ENCODE results near the gene GAB1. TPM values are rescaled to one million over a fixed set of nuclear protein-coding genes. Genes with fewer than 3 reads are reported as not detected.

GAB1 gene
- total RNA-seq, 2 donors from 2014 or later: 28.3 to 33.3 TPM

DNA sequence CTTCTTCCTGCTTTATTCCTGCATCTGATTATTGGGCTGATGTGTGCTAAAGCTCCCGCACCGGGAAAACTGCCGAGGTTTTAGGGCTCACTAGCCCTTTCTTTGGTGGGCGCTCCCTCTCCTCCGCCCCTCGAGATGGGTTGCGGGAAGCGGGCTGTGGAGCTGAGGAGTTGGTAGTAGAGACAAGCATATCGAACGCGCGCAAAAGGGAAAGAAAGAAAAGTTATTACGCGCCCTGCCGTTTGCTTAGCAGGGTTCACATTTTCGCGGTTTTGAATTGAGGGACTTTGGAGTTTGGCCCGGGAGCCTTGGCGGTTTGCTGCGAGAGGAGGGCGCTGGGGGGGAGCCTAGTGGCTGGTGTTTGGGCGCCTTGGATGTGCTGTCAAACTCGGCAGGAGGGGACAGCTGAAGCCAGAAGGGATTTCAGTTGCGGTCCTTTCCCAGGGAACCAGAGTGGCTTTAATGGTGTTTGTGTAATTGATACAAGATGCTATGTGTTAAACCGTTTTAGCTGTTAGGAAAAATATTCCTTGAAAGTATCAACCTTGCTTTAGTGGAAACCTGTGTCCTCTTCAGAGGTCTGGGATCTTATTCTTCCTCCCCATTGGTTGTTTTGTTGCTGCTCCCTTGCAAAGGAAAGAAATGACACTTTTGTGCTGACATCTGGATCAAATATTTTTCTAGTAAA, 1.1 kb downstream of the GAB1 start:
- WGBS, 2 experiments (ENCODE audit: insufficient coverage in 1 of 2, insufficient read length in 1 of 2): 1 to 5% methylated on average over 4 to 25 of the region's 25 CpGs
- peaks cover 3% of the 10 kb centered on the region for H3K36me3 Mint-ChIP-seq (ENCODE audit: low read depth)
- peak; percentile 75 for DNase-seq
- no peaks in the 10 kb centered on the region for H3K9me3 ChIP-seq (ENCODE audit: control insufficient read depth, low read length)
- H3K9me3 Mint-ChIP-seq: no peaks in the 10 kb centered on the region
- H3K27ac Mint-ChIP-seq: peak overlapping the region; percentile 74
- H3K4me3 ChIP-seq (ENCODE audit: low read length): peak overlapping the region; percentile 94
- H3K9ac ChIP-seq (ENCODE audit: extremely low read depth, low read length, poor library complexity, severe bottlenecking): peak overlapping the region; percentile 80
- H3K36me3 ChIP-seq (ENCODE audit: control insufficient read depth, insufficient read depth, low read length): no peaks in the 10 kb centered on the region
- H3K27me3 Mint-ChIP-seq (ENCODE audit: insufficient read depth): no peaks in the 10 kb centered on the region
- TF ChIP-seq, protein P1, sequence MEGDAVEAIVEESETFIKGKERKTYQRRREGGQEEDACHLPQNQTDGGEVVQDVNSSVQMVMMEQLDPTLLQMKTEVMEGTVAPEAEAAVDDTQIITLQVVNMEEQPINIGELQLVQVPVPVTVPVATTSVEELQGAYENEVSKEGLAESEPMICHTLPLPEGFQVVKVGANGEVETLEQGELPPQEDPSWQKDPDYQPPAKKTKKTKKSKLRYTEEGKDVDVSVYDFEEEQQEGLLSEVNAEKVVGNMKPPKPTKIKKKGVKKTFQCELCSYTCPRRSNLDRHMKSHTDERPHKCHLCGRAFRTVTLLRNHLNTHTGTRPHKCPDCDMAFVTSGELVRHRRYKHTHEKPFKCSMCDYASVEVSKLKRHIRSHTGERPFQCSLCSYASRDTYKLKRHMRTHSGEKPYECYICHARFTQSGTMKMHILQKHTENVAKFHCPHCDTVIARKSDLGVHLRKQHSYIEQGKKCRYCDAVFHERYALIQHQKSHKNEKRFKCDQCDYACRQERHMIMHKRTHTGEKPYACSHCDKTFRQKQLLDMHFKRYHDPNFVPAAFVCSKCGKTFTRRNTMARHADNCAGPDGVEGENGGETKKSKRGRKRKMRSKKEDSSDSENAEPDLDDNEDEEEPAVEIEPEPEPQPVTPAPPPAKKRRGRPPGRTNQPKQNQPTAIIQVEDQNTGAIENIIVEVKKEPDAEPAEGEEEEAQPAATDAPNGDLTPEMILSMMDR (conservative IDR thresholded peaks at IDR 0.05): no peak
- H3K4me1 ChIP-seq (ENCODE audit: control insufficient read depth, insufficient read depth, low read length): no peaks in the 10 kb centered on the region
- H3K27ac ChIP-seq (ENCODE audit: low read depth, low read length): peak overlapping the region; percentile 79
- peak overlapping the region; percentile 81 for H3K4me3 Mint-ChIP-seq
- peaks cover 13% of the 10 kb centered on the region for H3K4me1 Mint-ChIP-seq
- H3K27me3 ChIP-seq (ENCODE audit: control insufficient read depth, insufficient read depth, low read length, poor library complexity, severe bottlenecking): no peaks in the 10 kb centered on the region

DNA sequence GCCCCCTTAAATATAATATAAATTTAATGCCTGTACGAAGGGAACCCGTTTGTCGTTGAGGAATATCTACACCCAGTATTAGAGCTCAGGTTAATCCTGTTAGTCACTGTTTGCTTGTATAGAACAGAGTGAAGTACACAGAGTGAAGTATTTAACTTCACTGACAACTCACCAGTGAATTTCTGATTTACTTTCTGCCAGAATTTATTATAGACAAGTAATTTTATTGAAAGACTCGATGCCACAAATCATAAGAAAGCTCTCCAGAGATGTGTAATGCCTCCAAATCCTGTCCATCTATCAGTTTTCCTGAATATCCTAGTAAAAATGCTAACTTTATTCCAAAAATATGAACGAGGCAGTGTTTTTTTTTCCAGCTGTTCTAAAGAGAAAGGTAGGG, 1.6 kb downstream of the GAB1 start:
- Mint-ChIP-seq H3K4me1 (peaks cover 13% of the 10 kb centered on the region), H3K36me3 (ENCODE audit: low read depth) (peaks cover 3% of the 10 kb centered on the region), H3K4me3 (peak overlapping the region; percentile 81), H3K9me3 (no peaks in the 10 kb centered on the region), H3K27ac (no peak overlapping the region), H3K27me3 (ENCODE audit: insufficient read depth) (no peaks in the 10 kb centered on the region)
- no peak for DNase-seq
- Histone ChIP-seq H3K4me3 (ENCODE audit: low read length) (peak overlapping the region; percentile 94), H3K9me3 (ENCODE audit: control insufficient read depth, low read length) (no peaks in the 10 kb centered on the region), H3K27me3 (ENCODE audit: control insufficient read depth, insufficient read depth, low read length, poor library complexity, severe bottlenecking) (no peaks in the 10 kb centered on the region), H3K27ac (ENCODE audit: low read depth, low read length) (no peak overlapping the region), H3K36me3 (ENCODE audit: control insufficient read depth, insufficient read depth, low read length) (no peaks in the 10 kb centered on the region), H3K9ac (ENCODE audit: extremely low read depth, low read length, poor library complexity, severe bottlenecking) (peak overlapping the region; percentile 80), H3K4me1 (ENCODE audit: control insufficient read depth, insufficient read depth, low read length) (no peaks in the 10 kb centered on the region)
- WGBS, 2 experiments (ENCODE audit: insufficient coverage in 1 of 2, insufficient read length in 1 of 2): 75 to 90% methylated on average over 2 to 4 of the region's 5 CpGs
- TF ChIP-seq, protein P1 (conservative IDR thresholded peaks at IDR 0.05): no peak

DNA sequence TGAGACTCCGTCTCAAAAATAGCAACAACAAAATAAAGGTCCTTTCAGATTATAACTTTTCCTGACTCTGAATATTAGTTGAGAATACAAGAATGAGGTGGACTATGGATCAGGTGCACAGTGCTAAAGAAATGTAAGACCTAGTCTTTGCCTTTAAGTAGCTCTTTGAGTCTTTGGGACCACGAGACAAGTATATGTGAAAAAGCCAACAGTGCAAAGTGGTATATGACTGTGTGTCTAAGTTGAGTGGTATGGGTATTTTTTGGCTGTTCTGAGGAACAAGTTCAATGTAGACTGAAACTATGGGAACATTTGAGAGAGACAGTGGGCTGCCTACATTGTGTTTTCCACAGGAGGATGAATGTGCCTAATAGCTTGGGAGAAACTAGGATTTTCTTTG, 2.8 kb downstream of the GAB1 start:
- Mint-ChIP-seq H3K36me3 (ENCODE audit: low read depth) (peaks cover 3% of the 10 kb centered on the region), H3K4me1 (peaks cover 17% of the 10 kb centered on the region), H3K27ac (no peak overlapping the region), H3K27me3 (ENCODE audit: insufficient read depth) (no peaks in the 10 kb centered on the region), H3K4me3 (no peak overlapping the region), H3K9me3 (no peaks in the 10 kb centered on the region)
- Histone ChIP-seq H3K27me3 (ENCODE audit: control insufficient read depth, insufficient read depth, low read length, poor library complexity, severe bottlenecking) (no peaks in the 10 kb centered on the region), H3K27ac (ENCODE audit: low read depth, low read length) (no peak overlapping the region), H3K4me3 (ENCODE audit: low read length) (no peak overlapping the region), H3K9me3 (ENCODE audit: control insufficient read depth, low read length) (no peaks in the 10 kb centered on the region), H3K9ac (ENCODE audit: extremely low read depth, low read length, poor library complexity, severe bottlenecking) (no peak overlapping the region), H3K36me3 (ENCODE audit: control insufficient read depth, insufficient read depth, low read length) (no peaks in the 10 kb centered on the region), H3K4me1 (ENCODE audit: control insufficient read depth, insufficient read depth, low read length) (no peaks in the 10 kb centered on the region)
- no peak for DNase-seq
- 99 to 100% methylated on average over 1 to 2 of the region's 2 CpGs for WGBS, 2 experiments (ENCODE audit: insufficient coverage in 1 of 2, insufficient read length in 1 of 2)
- TF ChIP-seq, protein P1 (conservative IDR thresholded peaks at IDR 0.05): no peak

Data from endodermal cell (in vitro differentiated cells).